ENCODE data around the gene REL. TPM values are rescaled to one million over a fixed set of nuclear protein-coding genes. Genes with fewer than 3 reads are reported as not detected.
A peak's percentile ranks its signal among the peaks of the same experiment; 100 is the strongest.

REL gene
- polyA plus RNA-seq (2011; rRNA removed) (0.99 and 2.2 TPM in 2 replicates), polyA minus RNA-seq (2011; rRNA and poly(A)+ RNA removed) (2.7 and 3.3 TPM in 2 replicates)

DNA sequence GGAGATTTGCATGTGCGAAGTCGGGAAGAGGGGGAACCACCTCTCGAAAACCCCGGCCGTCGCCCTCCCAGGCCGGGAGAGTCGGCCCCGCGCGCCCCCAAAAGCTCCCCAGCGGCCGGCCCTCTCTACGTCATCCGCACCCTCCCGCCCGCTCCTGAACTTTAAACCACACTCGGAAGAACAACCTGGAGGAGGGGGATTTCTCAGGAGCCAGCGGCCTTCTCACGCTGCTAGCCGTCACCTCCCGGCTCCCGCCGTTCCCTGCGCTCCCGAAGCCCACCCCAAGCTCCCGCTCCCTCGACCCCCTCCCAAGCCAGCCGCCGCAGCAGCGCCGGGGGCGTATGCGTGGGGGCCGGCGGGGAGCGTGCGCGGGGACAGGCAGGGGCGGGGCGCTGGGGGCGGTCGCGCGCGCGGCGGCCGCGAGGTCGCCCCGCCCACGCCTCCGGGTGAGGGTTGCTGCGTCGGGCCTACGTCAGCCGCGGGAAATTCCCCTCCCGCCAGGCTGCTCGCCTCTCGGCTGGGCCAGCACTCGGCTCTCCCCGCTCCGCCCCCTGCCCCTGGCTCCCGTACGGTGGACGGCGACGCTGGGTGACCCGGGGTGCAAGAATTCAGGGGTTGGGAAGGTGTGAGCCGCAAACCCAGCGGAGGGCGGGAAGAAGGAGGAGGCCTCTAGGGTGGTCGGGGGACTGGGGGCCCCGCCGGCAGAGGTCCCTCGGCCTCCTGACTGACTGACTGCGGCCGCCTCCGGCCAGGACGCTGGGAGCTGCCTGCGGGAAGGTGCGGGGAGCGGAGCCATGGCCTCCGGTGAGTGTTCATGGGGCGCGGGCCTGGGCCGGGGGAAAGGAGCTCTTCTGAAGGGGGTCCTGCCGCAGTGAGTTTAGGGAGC is at the start of gene REL:
TSS of gene REL (plus strand) at position 528 of the 886 bp plus-strand sequence. CDS start at position 795, 267 bp downstream.
- DNase-seq (ENCODE audit: low read depth) = peak; percentile 34
- POLR2A ChIA-PET = interaction anchor here (0.5 kb wide), 1 partner anchor 32 kb away, joined by 5 read pairs; no protein-coding TSS in a partner anchor
- Histone ChIP-seq H3K36me3 (ENCODE audit: control insufficient read depth, insufficient read depth, low read length) (no peaks in the 10 kb centered on the region), H3K27me3 (ENCODE audit: control insufficient read depth, insufficient read depth, low read length) (no peaks in the 10 kb centered on the region), H3K4me3 (ENCODE audit: low read depth, low read length) (peak within 1 kb of the TSS; percentile 94)
- CTCF ChIA-PET = interaction anchor here (1.4 kb wide), 1 partner anchor 118 kb away, joined by 4 read pairs; no protein-coding TSS in a partner anchor
- TF ChIP-seq, protein P1, sequence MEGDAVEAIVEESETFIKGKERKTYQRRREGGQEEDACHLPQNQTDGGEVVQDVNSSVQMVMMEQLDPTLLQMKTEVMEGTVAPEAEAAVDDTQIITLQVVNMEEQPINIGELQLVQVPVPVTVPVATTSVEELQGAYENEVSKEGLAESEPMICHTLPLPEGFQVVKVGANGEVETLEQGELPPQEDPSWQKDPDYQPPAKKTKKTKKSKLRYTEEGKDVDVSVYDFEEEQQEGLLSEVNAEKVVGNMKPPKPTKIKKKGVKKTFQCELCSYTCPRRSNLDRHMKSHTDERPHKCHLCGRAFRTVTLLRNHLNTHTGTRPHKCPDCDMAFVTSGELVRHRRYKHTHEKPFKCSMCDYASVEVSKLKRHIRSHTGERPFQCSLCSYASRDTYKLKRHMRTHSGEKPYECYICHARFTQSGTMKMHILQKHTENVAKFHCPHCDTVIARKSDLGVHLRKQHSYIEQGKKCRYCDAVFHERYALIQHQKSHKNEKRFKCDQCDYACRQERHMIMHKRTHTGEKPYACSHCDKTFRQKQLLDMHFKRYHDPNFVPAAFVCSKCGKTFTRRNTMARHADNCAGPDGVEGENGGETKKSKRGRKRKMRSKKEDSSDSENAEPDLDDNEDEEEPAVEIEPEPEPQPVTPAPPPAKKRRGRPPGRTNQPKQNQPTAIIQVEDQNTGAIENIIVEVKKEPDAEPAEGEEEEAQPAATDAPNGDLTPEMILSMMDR (IDR thresholded peaks at IDR 0.05; ENCODE audit: insufficient read depth, low read depth, low read length) = peak; percentile 19; the same call in 1 of the 2 replicates

DNA sequence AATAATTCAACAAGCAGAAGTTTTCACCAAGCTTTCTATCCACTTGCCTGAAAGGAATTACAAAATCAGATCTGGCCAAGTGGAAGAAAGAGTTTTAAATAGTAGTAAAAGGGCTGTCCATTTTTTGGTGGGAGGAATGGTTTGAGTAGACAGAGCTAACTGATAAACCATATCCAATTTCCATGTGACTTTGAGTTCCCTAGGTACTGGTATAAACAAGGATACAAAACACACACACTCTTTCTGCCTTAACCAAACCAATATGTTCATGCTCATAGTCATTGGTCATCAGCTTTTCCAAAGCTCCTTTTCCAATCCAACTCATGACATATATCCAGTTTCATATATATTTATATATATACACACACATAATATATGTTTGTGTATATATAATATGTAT is 49.5 kb upstream of the REL start:
- Histone ChIP-seq H3K36me3 (ENCODE audit: control insufficient read depth, insufficient read depth, low read length) (no peaks in the 10 kb centered on the region), H3K27me3 (ENCODE audit: control insufficient read depth, insufficient read depth, low read length) (peaks cover 8% of the 10 kb centered on the region), H3K4me3 (ENCODE audit: low read depth, low read length) (no peak overlapping the region)
- ChIA-PET CTCF (no interaction called here), POLR2A (no interaction called here)
- TF ChIP-seq, protein P1 (IDR thresholded peaks at IDR 0.05; ENCODE audit: insufficient read depth, low read depth, low read length) = no peak
- DNase-seq (ENCODE audit: low read depth) = no peak

DNA sequence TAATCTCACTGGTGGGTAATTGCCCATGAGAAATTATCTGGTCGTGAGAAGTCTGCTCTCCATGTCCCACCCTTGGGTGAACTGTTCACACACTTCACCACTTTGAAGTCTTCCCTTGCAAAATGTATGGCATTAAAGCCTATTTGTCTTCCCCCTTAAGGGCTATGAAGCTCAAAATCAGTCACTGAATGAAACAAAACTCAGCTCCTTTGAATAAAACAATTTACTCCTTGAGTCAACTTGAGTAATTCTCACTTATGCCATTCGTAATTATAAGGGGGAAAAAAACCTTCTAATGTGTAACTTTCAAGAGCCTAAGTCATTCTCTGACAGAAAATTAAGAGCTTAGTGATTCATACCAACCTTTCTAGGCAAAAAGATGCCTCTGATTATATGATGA is 48.8 kb upstream of the REL start:
- POLR2A ChIA-PET = no interaction called here
- CTCF ChIA-PET = interaction anchor here (0.6 kb wide), 1 partner anchor 15 kb away, joined by 3 read pairs; no protein-coding TSS in a partner anchor
- Histone ChIP-seq H3K36me3 (ENCODE audit: control insufficient read depth, insufficient read depth, low read length) (no peaks in the 10 kb centered on the region), H3K4me3 (ENCODE audit: low read depth, low read length) (no peak overlapping the region), H3K27me3 (ENCODE audit: control insufficient read depth, insufficient read depth, low read length) (peaks cover 8% of the 10 kb centered on the region)
- DNase-seq (ENCODE audit: low read depth) = no peak
- TF ChIP-seq, protein P1 (IDR thresholded peaks at IDR 0.05; ENCODE audit: insufficient read depth, low read depth, low read length) = no peak

DNA sequence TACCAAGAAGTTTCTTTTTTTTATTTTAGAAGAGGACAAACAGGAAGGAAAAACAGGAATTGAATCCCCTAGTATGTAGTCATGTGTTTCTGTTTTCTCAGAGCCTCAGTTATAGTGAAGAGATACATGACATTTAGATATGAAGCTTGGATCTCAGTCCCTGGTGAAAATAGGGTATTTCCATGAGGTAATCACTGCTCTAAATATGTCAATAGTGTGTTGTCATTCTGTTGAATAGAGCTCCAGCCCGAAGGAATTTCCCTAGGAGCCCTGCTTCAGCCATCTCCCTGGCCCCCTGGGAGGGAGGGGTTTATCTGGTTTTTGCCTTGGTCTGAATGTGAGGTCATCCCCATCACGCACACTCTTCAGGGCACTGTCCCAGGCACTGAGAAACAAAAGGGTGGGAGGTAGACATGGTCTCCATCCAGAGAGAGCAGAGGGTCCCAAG is 47.1 kb upstream of the REL start:
- no peaks in the 10 kb centered on the region for H3K36me3 ChIP-seq (ENCODE audit: control insufficient read depth, insufficient read depth, low read length)
- CTCF ChIA-PET = no interaction called here
- DNase-seq (ENCODE audit: low read depth) = no peak
- peaks cover 8% of the 10 kb centered on the region for H3K27me3 ChIP-seq (ENCODE audit: control insufficient read depth, insufficient read depth, low read length)
- no peak overlapping the region for H3K4me3 ChIP-seq (ENCODE audit: low read depth, low read length)
- POLR2A ChIA-PET = no interaction called here
- TF ChIP-seq, protein P1 (IDR thresholded peaks at IDR 0.05; ENCODE audit: insufficient read depth, low read depth, low read length) = no peak

DNA sequence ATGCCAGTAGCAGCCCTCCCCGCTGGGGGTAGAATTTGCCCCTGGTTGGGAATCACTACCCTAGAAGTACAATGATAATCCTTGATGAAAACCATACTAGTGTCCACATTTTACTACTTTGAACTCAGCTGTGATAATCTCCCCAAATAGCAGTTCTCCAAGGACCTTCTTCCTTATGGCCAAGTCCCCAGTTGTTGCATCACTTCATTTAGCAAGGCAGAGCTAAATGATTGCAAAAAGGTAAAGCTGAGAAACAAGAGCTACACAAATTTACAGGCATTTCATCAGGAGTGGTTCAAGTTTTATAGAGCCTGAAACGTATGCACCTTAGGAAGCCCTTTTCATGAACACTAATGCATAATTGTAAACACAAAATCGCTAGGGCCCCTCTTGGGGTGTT is 44.9 kb upstream of the REL start:
- H3K27me3 ChIP-seq (ENCODE audit: control insufficient read depth, insufficient read depth, low read length) = peaks cover 6% of the 10 kb centered on the region
- TF ChIP-seq, protein P1 (IDR thresholded peaks at IDR 0.05; ENCODE audit: insufficient read depth, low read depth, low read length) = no peak
- ChIA-PET POLR2A (no interaction called here), CTCF (interaction anchor here (0.6 to 1.1 kb wide), 3 partner anchors 15 to 162 kb away, joined by 3 read pairs; no protein-coding TSS in a partner anchor)
- H3K4me3 ChIP-seq (ENCODE audit: low read depth, low read length) = no peak overlapping the region
- no peaks in the 10 kb centered on the region for H3K36me3 ChIP-seq (ENCODE audit: control insufficient read depth, insufficient read depth, low read length)
- DNase-seq (ENCODE audit: low read depth) = no peak
